A673 (cell line): ENCODE data around the gene CMIP.

ENCODE experiments used
- CTCF ChIP-seq: fragments of 300-800, 200-600 bp; sonication (generic); conservative IDR thresholded peaks from 2 replicates; pipeline ENCODE4 v1.5.1; 2017; ENCODE audit warnings: low read depth, mild to moderate bottlenecking, antibody characterized with exemption, low read length, moderate library complexity, mixed read lengths
- EZH2 ChIP-seq: fragments of 200-600 bp; sonication (generic); IDR thresholded peaks from 2 replicates; pipeline ENCODE4 v1.6.1; 2017; ENCODE audit warnings: borderline replicate concordance, low read depth, mild to moderate bottlenecking, mixed read lengths, antibody characterized with exemption, low read length; ENCODE audit not compliant: poor library complexity, severe bottlenecking

- TF ChIP-seq CTCF (no peak), EZH2 (no peak)
These were observed 76.0 kb downstream of the CMIP start for GRCh38 chr16:81520560-81521135.
